ENCODE data around the gene DCTN3. TPM values are rescaled to one million over a fixed set of nuclear protein-coding genes. Genes with fewer than 3 reads are reported as not detected.

DCTN3 gene
- total and polyA plus RNA-seq, 10 of the 15 experiments (the other 5 are each of a cell fraction or from before 2014, with no cell fraction given) = 19.0 to 120 (median 71.8) TPM

GRCh38 chr9:34663303-34663605, 43.0 kb upstream of the DCTN3 start:
- no peak overlapping the region for H3K4me3 ChIP-seq
- H3K27ac ChIP-seq (ENCODE audit: control insufficient read depth, insufficient read depth) = no peak overlapping the region
- no peaks in the 10 kb centered on the region for H3K36me3 ChIP-seq (ENCODE audit: control insufficient read depth in 2 of 2, insufficient read depth in 2 of 2, low read length in 1 of 2)
- H4K20me1 ChIP-seq (ENCODE audit: control insufficient read depth, insufficient read depth) = no peaks in the 10 kb centered on the region
- SMC1A ChIA-PET (ENCODE audit: uncharacterized antibody, unreplicated experiment) = no interaction called here
- peaks cover 9% of the 10 kb centered on the region for H3K4me1 ChIP-seq (ENCODE audit: control insufficient read depth, insufficient read depth, low read length)
- RAD21 ChIA-PET (ENCODE audit: unreplicated experiment) = no interaction called here
- H3K9me3 ChIP-seq (replicated peaks; ENCODE audit: control insufficient read depth, insufficient read depth, low read length) = no peaks in the 10 kb centered on the region
- no peaks in the 10 kb centered on the region for H3K27me3 ChIP-seq (replicated peaks in 1 of 2; ENCODE audit: control insufficient read depth in 2 of 2, insufficient read depth in 2 of 2, low read length in 1 of 2)
- FAIRE-seq (no peak), ATAC-seq (no peak), DNase-seq (ENCODE audit: low read depth, low spot score) (no peak)
- TF ChIP-seq CHD2 (IDR thresholded peaks at IDR 0.05; ENCODE audit: borderline replicate concordance, low read depth, low read length) = no peak
- TF ChIP-seq SUZ12 (IDR thresholded peaks at IDR 0.05; ENCODE audit: unreplicated experiment) = no peak
- TF ChIP-seq E4F1 (IDR thresholded peaks at IDR 0.05; ENCODE audit: borderline replicate concordance, partially characterized antibody) = no peak
- TF ChIP-seq FOS (IDR thresholded peaks at IDR 0.05; ENCODE audit: borderline replicate concordance, extremely low read depth, insufficient read length) = no peak
- TF ChIP-seq FOXK2 (IDR thresholded peaks at IDR 0.05) = no peak
- no peak for TF ChIP-seq RB1 (IDR thresholded peaks at IDR 0.05; ENCODE audit: borderline replicate concordance)
- no peak for TF ChIP-seq MYB (IDR thresholded peaks at IDR 0.05; ENCODE audit: borderline replicate concordance, low read depth, low read length)
- no peak for TF ChIP-seq RCOR1 (conservative IDR thresholded peaks at IDR 0.05; ENCODE audit: low read depth, low read length)
- no peak for TF ChIP-seq DPF2 (IDR thresholded peaks at IDR 0.05)
- no peak for TF ChIP-seq ATF7 (IDR thresholded peaks at IDR 0.05; ENCODE audit: low read depth)
- TF ChIP-seq IRF4 (IDR thresholded peaks at IDR 0.05; ENCODE audit: low read depth, low read length) = no peak
- no peak for TF ChIP-seq NKRF (conservative IDR thresholded peaks at IDR 0.05)
- TF ChIP-seq CBX3 (IDR thresholded peaks at IDR 0.05; ENCODE audit: borderline replicate concordance, low read depth) = no peak
- TF ChIP-seq MTA2 (IDR thresholded peaks at IDR 0.05; ENCODE audit: low read depth) = no peak
- TF ChIP-seq CBFB (IDR thresholded peaks at IDR 0.05; ENCODE audit: low read depth) = no peak
- TF ChIP-seq MXI1 (IDR thresholded peaks at IDR 0.05; ENCODE audit: low read depth, low read length) = no peak
- no peak for TF ChIP-seq SMC3 (IDR thresholded peaks at IDR 0.05; ENCODE audit: borderline replicate concordance, low read length)
- TF ChIP-seq SIX5 (IDR thresholded peaks at IDR 0.05; ENCODE audit: low read depth, low read length, severe bottlenecking) = no peak
- TF ChIP-seq IRF5 (IDR thresholded peaks at IDR 0.05; ENCODE audit: borderline replicate concordance) = no peak
- no peak for TF ChIP-seq SIN3A (IDR thresholded peaks at IDR 0.05; ENCODE audit: low read depth, low read length)
- no peak overlapping the region for H3K9ac ChIP-seq (ENCODE audit: control insufficient read depth, insufficient read depth, low read length)
- intact Hi-C loops (cut with micrococcal nuclease; ENCODE audit: unreplicated experiment) (no loop called here), in situ Hi-C loops (cut with MboI) (no loop called here)
- 0 out of 2 replicates have a peak overlapping the region, but pooled peaks have one; percentile 25 for H3K4me2 ChIP-seq (ENCODE audit: control insufficient read depth, insufficient read depth)
- CTCF ChIA-PET = interaction anchor here (1.0 to 3.2 kb wide), 7 partner anchors 11 to 46 kb away, joined by 3 to 23 read pairs (median 5); partner anchors contain the start of genes GALT, IL11RA and SIGMAR1
- POLR2A ChIA-PET = interaction anchor here (1.4 kb wide), 1 partner anchor 43 kb away, joined by 3 read pairs; the partner anchor contains the start of gene DCTN3
- BruUV-seq (replicated peaks) = no TSS peak
- no peak overlapping the region for H2AFZ ChIP-seq (ENCODE audit: control insufficient read depth, low read depth, low read length)
- no peaks in the 10 kb centered on the region for H3K79me2 ChIP-seq (ENCODE audit: control insufficient read depth, insufficient read depth, low read length)

Data from GM12878 (cell line).